Loucy (cell line): ENCODE results near the gene TEX14.

Experiments
- H2AFZ ChIP-seq: fragments of 200-600 bp; sonication (generic); 2 replicates; pipeline ENCODE4 v1.6.0; 2016; ENCODE audit warnings: antibody characterized with exemption, mild to moderate bottlenecking, low read length, moderate library complexity
- H3F3A ChIP-seq: fragments of 200-600 bp; 2 replicates; pipeline ENCODE4 v1.6.0; 2016; ENCODE audit warnings: antibody characterized with exemption, low read depth, mild to moderate bottlenecking
- H3K27me3 ChIP-seq: fragments of 200-600 bp; sonication (generic); 2 replicates; pipeline ENCODE4 v1.6.1; 2014; ENCODE audit warnings: low read length, mild to moderate bottlenecking; ENCODE audit not compliant: insufficient read depth, poor library complexity, severe bottlenecking
- H3K36me3 ChIP-seq: fragments of 200-600 bp; sonication (generic); 2 replicates; pipeline ENCODE4 v1.6.1; 2016; ENCODE audit warnings: low read length; ENCODE audit not compliant: insufficient read depth
- H3K4me1 ChIP-seq: fragments of 200-600 bp; sonication (generic); 2 replicates; pipeline ENCODE4 v1.5.1; 2014; ENCODE audit warnings: low read length, mild to moderate bottlenecking; ENCODE audit not compliant: insufficient read depth, poor library complexity, severe bottlenecking
- H3K4me2 ChIP-seq: fragments of 200-600 bp; sonication (generic); 2 replicates; pipeline ENCODE4 v1.6.0; 2014; ENCODE audit warnings: antibody characterized with exemption, low read length, low read depth, mild to moderate bottlenecking; ENCODE audit not compliant: poor library complexity, severe bottlenecking
- H3K4me3 ChIP-seq: fragments of 200-600 bp; sonication (generic); 2 replicates; pipeline ENCODE4 v1.5.1; 2014; ENCODE audit warnings: low read length, mild to moderate bottlenecking, mixed read lengths; ENCODE audit not compliant: poor library complexity, severe bottlenecking
- H3K79me2 ChIP-seq: fragments of 200-600 bp; sonication (generic); 2 replicates; pipeline ENCODE4 v1.6.1; 2014; ENCODE audit warnings: low read length; ENCODE audit not compliant: insufficient read depth
- H3K9ac ChIP-seq: fragments of 200-600 bp; sonication (generic); 2 replicates; pipeline ENCODE4 v1.6.0; 2014; ENCODE audit warnings: mild to moderate bottlenecking, low read depth, low read length, moderate library complexity; ENCODE audit not compliant: poor library complexity, severe bottlenecking
- H3K9me2 ChIP-seq: fragments of 200-600 bp; sonication (generic); replicated peaks from 2 replicates; pipeline ENCODE4 v1.6.1; 2016; ENCODE audit warnings: low read depth, low read length, mixed read lengths
- H3K9me3 ChIP-seq: fragments of 200-600 bp; sonication (generic); 2 replicates; pipeline ENCODE4 v1.6.1; 2014; ENCODE audit warnings: mild to moderate bottlenecking, antibody characterized with exemption, low read length, low read depth; ENCODE audit not compliant: insufficient read depth
- H4K20me1 ChIP-seq: fragments of 200-600 bp; sonication (generic); 2 replicates; pipeline ENCODE4 v1.6.0; 2014; ENCODE audit warnings: antibody characterized with exemption, low read length, mild to moderate bottlenecking; ENCODE audit not compliant: insufficient read depth, poor library complexity, severe bottlenecking
- EZH2phosphoT487 ChIP-seq: fragments of 200-600 bp; IDR thresholded peaks from 2 replicates; pipeline ENCODE4 v1.6.1; 2018; ENCODE audit warnings: antibody characterized with exemption, mild to moderate bottlenecking, moderate library complexity, borderline replicate concordance
- TF ChIP-seq, protein P1 (sequence below): fragments of 200-600 bp; sonication (generic); conservative IDR thresholded peaks from 2 replicates; pipeline ENCODE4 v1.5.1; 2014; ENCODE audit warnings: mild to moderate bottlenecking, antibody characterized with exemption, low read length

The TEX14 gene

DNA sequence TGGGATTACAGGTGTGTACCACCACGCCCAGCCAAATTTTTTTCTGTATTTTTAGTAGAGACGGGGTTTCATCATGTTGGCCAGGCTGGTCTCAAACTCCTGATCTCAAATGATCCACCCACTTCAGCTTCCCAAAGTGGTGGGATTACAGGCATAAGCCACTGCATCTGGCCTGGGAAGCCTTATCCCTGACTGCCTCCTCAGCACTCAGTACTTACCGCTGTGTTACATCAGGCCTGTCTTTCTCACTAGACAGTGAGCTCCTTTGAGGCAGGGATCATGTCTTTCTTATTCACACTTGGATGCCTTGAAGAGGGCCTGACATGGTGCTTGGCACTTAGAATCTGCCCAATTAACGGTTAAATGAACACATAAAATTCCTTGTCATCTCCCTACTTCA, 121.1 kb downstream of the TEX14 start:
- H2AFZ ChIP-seq: no peak overlapping the region
- no peaks in the 10 kb centered on the region for H3K36me3 ChIP-seq
- H3K4me2 ChIP-seq: no peak overlapping the region
- TF ChIP-seq, protein P1, sequence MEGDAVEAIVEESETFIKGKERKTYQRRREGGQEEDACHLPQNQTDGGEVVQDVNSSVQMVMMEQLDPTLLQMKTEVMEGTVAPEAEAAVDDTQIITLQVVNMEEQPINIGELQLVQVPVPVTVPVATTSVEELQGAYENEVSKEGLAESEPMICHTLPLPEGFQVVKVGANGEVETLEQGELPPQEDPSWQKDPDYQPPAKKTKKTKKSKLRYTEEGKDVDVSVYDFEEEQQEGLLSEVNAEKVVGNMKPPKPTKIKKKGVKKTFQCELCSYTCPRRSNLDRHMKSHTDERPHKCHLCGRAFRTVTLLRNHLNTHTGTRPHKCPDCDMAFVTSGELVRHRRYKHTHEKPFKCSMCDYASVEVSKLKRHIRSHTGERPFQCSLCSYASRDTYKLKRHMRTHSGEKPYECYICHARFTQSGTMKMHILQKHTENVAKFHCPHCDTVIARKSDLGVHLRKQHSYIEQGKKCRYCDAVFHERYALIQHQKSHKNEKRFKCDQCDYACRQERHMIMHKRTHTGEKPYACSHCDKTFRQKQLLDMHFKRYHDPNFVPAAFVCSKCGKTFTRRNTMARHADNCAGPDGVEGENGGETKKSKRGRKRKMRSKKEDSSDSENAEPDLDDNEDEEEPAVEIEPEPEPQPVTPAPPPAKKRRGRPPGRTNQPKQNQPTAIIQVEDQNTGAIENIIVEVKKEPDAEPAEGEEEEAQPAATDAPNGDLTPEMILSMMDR: no peak
- no peak for TF ChIP-seq EZH2phosphoT487
- H3K79me2 ChIP-seq: no peaks in the 10 kb centered on the region
- H3F3A ChIP-seq: no peaks in the 10 kb centered on the region
- H3K4me3 ChIP-seq: no peak overlapping the region
- H3K9ac ChIP-seq: no peak overlapping the region
- no peaks in the 10 kb centered on the region for H3K9me3 ChIP-seq
- no peaks in the 10 kb centered on the region for H3K27me3 ChIP-seq
- no peaks in the 10 kb centered on the region for H3K9me2 ChIP-seq
- peaks cover 5% of the 10 kb centered on the region for H3K4me1 ChIP-seq
- H4K20me1 ChIP-seq: no peaks in the 10 kb centered on the region

DNA sequence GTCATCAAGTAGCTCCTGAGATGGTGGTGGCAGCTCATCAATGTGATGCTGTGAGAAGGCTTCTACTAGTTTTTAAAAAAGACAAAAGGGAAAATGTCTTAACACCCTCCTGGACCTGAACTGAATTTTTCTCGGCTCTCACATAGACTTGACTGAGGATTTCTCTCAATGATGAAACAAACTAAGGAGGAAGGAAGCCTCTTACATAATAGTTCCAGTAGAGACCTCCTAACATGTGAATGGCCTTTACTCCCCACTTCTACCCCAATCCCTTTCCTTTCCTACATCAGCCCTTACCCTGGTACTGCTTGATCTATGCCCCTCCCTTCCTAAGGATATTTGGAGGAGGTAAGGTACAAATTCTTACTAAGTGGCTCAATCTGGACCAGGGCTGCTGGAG, 122.6 kb downstream of the TEX14 start:
- Histone ChIP-seq H3K4me1 (no peaks in the 10 kb centered on the region), H3F3A (no peaks in the 10 kb centered on the region), H4K20me1 (no peaks in the 10 kb centered on the region), H3K9me2 (no peaks in the 10 kb centered on the region), H3K4me3 (no peak overlapping the region), H3K9ac (no peak overlapping the region), H3K79me2 (no peaks in the 10 kb centered on the region), H3K27me3 (no peaks in the 10 kb centered on the region), H3K9me3 (no peaks in the 10 kb centered on the region), H3K4me2 (no peak overlapping the region), H3K36me3 (no peaks in the 10 kb centered on the region), H2AFZ (no peak overlapping the region)
- no peak for TF ChIP-seq EZH2phosphoT487
- TF ChIP-seq, protein P1: no peak

DNA sequence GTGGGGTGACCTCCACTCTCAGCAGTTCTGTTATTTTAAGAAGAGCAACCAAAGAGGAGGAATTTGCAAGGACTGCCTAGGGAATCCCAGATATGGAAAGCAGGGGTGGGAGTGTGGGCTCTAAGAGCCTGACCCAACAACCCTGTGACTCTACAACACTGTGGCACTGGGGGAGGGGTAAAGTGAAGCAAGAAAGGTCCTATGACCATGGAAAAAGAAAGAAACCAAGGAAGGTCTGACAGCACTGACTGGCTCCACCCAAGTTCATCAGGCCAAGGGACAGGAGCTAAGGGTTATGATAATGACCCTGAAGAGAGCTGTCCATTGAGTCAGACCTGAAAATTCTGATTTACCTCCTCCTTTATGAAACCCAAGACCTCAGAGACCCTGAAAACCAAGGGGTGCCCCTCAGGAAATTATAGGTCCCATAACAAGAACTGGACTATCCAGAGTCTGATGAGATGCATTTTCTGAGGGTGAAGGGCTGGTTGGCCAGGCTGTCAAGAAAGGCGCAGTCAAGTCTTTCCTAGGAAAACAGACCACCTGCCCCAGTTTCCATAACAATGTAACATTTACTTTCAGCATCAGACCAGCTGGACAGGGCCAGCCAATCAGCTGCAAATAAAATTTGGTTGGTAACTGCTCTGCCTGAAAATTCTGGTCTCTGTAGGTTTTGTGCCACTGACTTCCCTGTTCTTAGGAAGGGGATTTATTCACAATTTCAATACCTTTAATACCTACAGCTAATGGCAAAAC, 123.6 kb downstream of the TEX14 start:
- H3K9me2 ChIP-seq: no peaks in the 10 kb centered on the region
- H3K4me2 ChIP-seq: no peak overlapping the region
- no peaks in the 10 kb centered on the region for H3K9me3 ChIP-seq
- H3K9ac ChIP-seq: no peak overlapping the region
- H3K4me3 ChIP-seq: no peak overlapping the region
- no peaks in the 10 kb centered on the region for H3K79me2 ChIP-seq
- H4K20me1 ChIP-seq: no peaks in the 10 kb centered on the region
- no peaks in the 10 kb centered on the region for H3F3A ChIP-seq
- no peaks in the 10 kb centered on the region for H3K4me1 ChIP-seq
- H2AFZ ChIP-seq: no peak overlapping the region
- TF ChIP-seq EZH2phosphoT487: no peak
- TF ChIP-seq, protein P1: no peak
- H3K36me3 ChIP-seq: no peaks in the 10 kb centered on the region
- H3K27me3 ChIP-seq: no peaks in the 10 kb centered on the region
